Measurements from ENCODE around the gene NEGR1.

DNA sequence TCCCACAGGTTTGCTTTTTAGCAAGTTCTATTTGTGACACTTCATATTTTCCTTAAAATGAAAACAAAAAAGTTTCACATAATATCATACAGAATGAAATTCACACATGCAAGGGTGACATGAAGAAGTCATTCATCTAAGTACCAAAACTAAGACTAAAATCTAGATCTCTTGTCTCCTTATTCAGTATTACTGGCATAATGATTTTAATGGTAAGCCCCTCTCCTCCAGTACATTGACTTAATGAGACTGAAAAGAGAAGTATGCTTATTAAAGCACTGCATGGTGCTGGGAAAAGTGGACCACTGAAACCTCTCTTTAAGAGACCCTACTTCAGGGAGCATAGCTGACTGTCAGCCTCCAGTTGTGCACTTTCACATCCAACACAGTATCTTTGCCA, 99.5 kb downstream of the NEGR1 start:
- TF ChIP-seq, protein P1, sequence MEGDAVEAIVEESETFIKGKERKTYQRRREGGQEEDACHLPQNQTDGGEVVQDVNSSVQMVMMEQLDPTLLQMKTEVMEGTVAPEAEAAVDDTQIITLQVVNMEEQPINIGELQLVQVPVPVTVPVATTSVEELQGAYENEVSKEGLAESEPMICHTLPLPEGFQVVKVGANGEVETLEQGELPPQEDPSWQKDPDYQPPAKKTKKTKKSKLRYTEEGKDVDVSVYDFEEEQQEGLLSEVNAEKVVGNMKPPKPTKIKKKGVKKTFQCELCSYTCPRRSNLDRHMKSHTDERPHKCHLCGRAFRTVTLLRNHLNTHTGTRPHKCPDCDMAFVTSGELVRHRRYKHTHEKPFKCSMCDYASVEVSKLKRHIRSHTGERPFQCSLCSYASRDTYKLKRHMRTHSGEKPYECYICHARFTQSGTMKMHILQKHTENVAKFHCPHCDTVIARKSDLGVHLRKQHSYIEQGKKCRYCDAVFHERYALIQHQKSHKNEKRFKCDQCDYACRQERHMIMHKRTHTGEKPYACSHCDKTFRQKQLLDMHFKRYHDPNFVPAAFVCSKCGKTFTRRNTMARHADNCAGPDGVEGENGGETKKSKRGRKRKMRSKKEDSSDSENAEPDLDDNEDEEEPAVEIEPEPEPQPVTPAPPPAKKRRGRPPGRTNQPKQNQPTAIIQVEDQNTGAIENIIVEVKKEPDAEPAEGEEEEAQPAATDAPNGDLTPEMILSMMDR (IDR thresholded peaks at IDR 0.05), result no peak
- TF ChIP-seq POLR2A (IDR thresholded peaks at IDR 0.05), result no peak
- no peak for TF ChIP-seq POLR2AphosphoS5 (IDR thresholded peaks at IDR 0.05)
- TF ChIP-seq EP300 (IDR thresholded peaks at IDR 0.05), result no peak

All from upper lobe of left lung (tissue), 4 donors.